Keratinocyte (primary cell): ENCODE data around the gene GNG4. TPM values are rescaled to one million over a fixed set of nuclear protein-coding genes. Genes with fewer than 3 reads are reported as not detected.

Experiments
- DNase-seq: peaks from one replicate; pipeline ENCODE4 v3.0.0-alpha.2; 2011; ENCODE audit warnings: low read depth, missing footprints, low spot score
- FAIRE-seq: peaks from 2 replicates; lab custom pipeline; 2011; peaks lifted over from hg19 to GRCh38; lab: Jason Lieb, UNC
- H2AFZ ChIP-seq: 2 replicates; pipeline ENCODE4 v1.6.0; 2012; ENCODE audit warnings: low read length, control low read depth, inconsistent platforms; ENCODE audit not compliant: control insufficient read depth
- H3K27ac ChIP-seq: 2 replicates; pipeline ENCODE4 v1.5.1; 2011; ENCODE audit warnings: low read length; ENCODE audit not compliant: control insufficient read depth, insufficient read depth
- H3K27me3 ChIP-seq: 3 replicates; pipeline ENCODE4 v1.6.0; 2011; ENCODE audit warnings: low read length; ENCODE audit not compliant: control insufficient read depth, insufficient read depth; ENCODE audit errors: extremely low read depth
- H3K36me3 ChIP-seq, 2 experiments: 2 replicates in 1 of 2; 3 replicates in 1 of 2; pipeline ENCODE4 v1.5.1; 2011; ENCODE audit warnings: low read length in 2 of 2, mild to moderate bottlenecking in 1 of 2; ENCODE audit not compliant: control insufficient read depth in 2 of 2, insufficient read depth in 2 of 2; ENCODE audit errors: extremely low read depth in 1 of 2
- H3K4me1 ChIP-seq: 3 replicates; pipeline ENCODE4 v1.5.1; 2011; ENCODE audit warnings: low read length; ENCODE audit not compliant: control insufficient read depth, insufficient read depth; ENCODE audit errors: extremely low read depth
- H3K4me2 ChIP-seq: 3 replicates; pipeline ENCODE4 v1.6.0; 2011; ENCODE audit warnings: low read depth, low read length; ENCODE audit not compliant: control insufficient read depth, insufficient read depth; ENCODE audit errors: extremely low read depth
- H3K4me3 ChIP-seq, 3 experiments: fragments of 200-600 bp in 1 of 3; sonication (generic) in 1 of 3; 2 replicates in 2 of 3; 3 replicates in 1 of 3; pipeline ENCODE4 v1.5.1; 2011 to 2016; ENCODE audit warnings: low read length in 3 of 3, mild to moderate bottlenecking in 3 of 3, control low read depth in 2 of 3, inconsistent platforms in 1 of 3, low read depth in 1 of 3, mixed read lengths in 1 of 3, mixed run types in 1 of 3, moderate library complexity in 1 of 3; ENCODE audit not compliant: control insufficient read depth in 2 of 3, insufficient read depth in 2 of 3; ENCODE audit errors: extremely low read depth in 1 of 3
- H3K79me2 ChIP-seq: 2 replicates; pipeline ENCODE4 v1.6.0; 2012; ENCODE audit warnings: low read length; ENCODE audit not compliant: control insufficient read depth, insufficient read depth
- H3K9ac ChIP-seq: 3 replicates; pipeline ENCODE4 v1.6.0; 2011; ENCODE audit warnings: low read length; ENCODE audit not compliant: control insufficient read depth, insufficient read depth; ENCODE audit errors: extremely low read depth
- H3K9me1 ChIP-seq: 3 replicates; pipeline ENCODE4 v1.6.0; 2011; ENCODE audit warnings: low read length; ENCODE audit not compliant: control insufficient read depth, insufficient read depth; ENCODE audit errors: extremely low read depth
- H3K9me3 ChIP-seq: 2 replicates; pipeline ENCODE4 v1.5.1; 2012; ENCODE audit warnings: low read depth, low read length; ENCODE audit not compliant: control insufficient read depth
- H4K20me1 ChIP-seq: 3 replicates; pipeline ENCODE4 v1.6.0; 2011; ENCODE audit warnings: low read length; ENCODE audit not compliant: control insufficient read depth, insufficient read depth; ENCODE audit errors: extremely low read depth
- CTCF ChIP-seq, 3 experiments: IDR thresholded peaks in 1 of 3; conservative IDR thresholded peaks in 1 of 3; optimal IDR thresholded peaks in 1 of 3; 2 replicates in 2 of 3; 3 replicates in 1 of 3; pipeline versions ENCODE3 to v1.5.1; 2011; ENCODE audit warnings: low read length in 3 of 3, mild to moderate bottlenecking in 3 of 3, moderate library complexity in 2 of 3, control low read depth in 1 of 3, inconsistent platforms in 1 of 3; ENCODE audit not compliant: insufficient read depth in 2 of 3; ENCODE audit errors: extremely low read depth in 1 of 3
- EZH2 ChIP-seq: IDR thresholded peaks from one replicate; pipeline ENCODE4 v1.6.1; 2012; ENCODE audit warnings: inconsistent platforms, mild to moderate bottlenecking, low read length, moderate library complexity
- dilution Hi-C: fragments of 300-500 bp; cut with MboI; formaldehyde crosslinking; loops from one replicate; pipeline ENCODE4 v1.7.0; 2020; ENCODE audit warnings: low sequenced_read_pairs; ENCODE audit not compliant: extremely low pct_ligation_motif_present
- polyA plus RNA-seq, 5 experiments: library from polyadenylated mRNA; depleted of rRNA in 3 of 5; stranded (reverse) in 3 of 5; stranded (forward) in 1 of 5; unstranded in 1 of 5; fragments of >200 nt; gene quantifications; 1 replicate in 1 of 5; 2 replicates in 3 of 5; 3 replicates in 1 of 5; pipeline versions ENCODE4 v1.2.1 to v1.2.3, GENCODE V29; 2011 to 2012; ENCODE audit warnings: missing spikeins in 2 of 5, low read depth in 1 of 5, low replicate concordance in 1 of 5

Gene GNG4
- polyA plus RNA-seq, 1 donor (not counting 4 experiments of a cell fraction or from before 2014, with no cell fraction given): 0.07 TPM

GRCh38 chr1:235644693-235645305 is 4.8 kb downstream of the GNG4 start:
- Histone ChIP-seq H3K4me2 (no peak overlapping the region), H3K4me3 (no peak overlapping the region), H3K27me3 (peaks cover 35% of the 10 kb centered on the region), H3K9ac (no peak overlapping the region), H2AFZ (no peak overlapping the region), H4K20me1 (no peaks in the 10 kb centered on the region), H3K9me3 (no peaks in the 10 kb centered on the region), H3K27ac (no peak overlapping the region), H3K36me3 (no peaks in the 10 kb centered on the region), H3K4me1 (peaks cover 10% of the 10 kb centered on the region), H3K9me1 (no peaks in the 10 kb centered on the region), H3K79me2 (no peaks in the 10 kb centered on the region)
- TF ChIP-seq EZH2 (no peak), CTCF (optimal IDR thresholded peaks at IDR 0.05 in 1 of 3, IDR thresholded peaks at IDR 0.05 in 1 of 3, conservative IDR thresholded peaks at IDR 0.05 in 1 of 3; ENCODE audit: extremely low read depth in 1 of 3, insufficient read depth in 2 of 3, low read length in 3 of 3) (no peak)
- dilution Hi-C loops: no loop called here
- FAIRE-seq: no peak
- DNase-seq: no peak

- H3K4me3 ChIP-seq: no peak overlapping the region
- H3K9me3 ChIP-seq: no peaks in the 10 kb centered on the region
- H3K9me1 ChIP-seq: no peaks in the 10 kb centered on the region
- peaks cover 30% of the 10 kb centered on the region for H3K27me3 ChIP-seq
- H3K4me2 ChIP-seq: no peak overlapping the region
- no peak for TF ChIP-seq EZH2
- TF ChIP-seq CTCF (optimal IDR thresholded peaks at IDR 0.05 in 1 of 3, IDR thresholded peaks at IDR 0.05 in 1 of 3, conservative IDR thresholded peaks at IDR 0.05 in 1 of 3; ENCODE audit: extremely low read depth in 1 of 3, insufficient read depth in 2 of 3, low read length in 3 of 3): no peak
- H3K79me2 ChIP-seq: no peaks in the 10 kb centered on the region
- H2AFZ ChIP-seq: no peak overlapping the region
- dilution Hi-C loops: no loop called here
- FAIRE-seq (no peak), DNase-seq (no peak)
- peaks cover 8% of the 10 kb centered on the region for H3K4me1 ChIP-seq
- H4K20me1 ChIP-seq: no peaks in the 10 kb centered on the region
- no peak overlapping the region for H3K9ac ChIP-seq
- H3K27ac ChIP-seq: no peak overlapping the region
- no peaks in the 10 kb centered on the region for H3K36me3 ChIP-seq
Measured at GRCh38 chr1:235643837-235644692, 5.5 kb downstream of the GNG4 start.
